Subcutaneous adipose tissue (tissue), 4 donors: ENCODE measurements around the gene NXN. TPM values are rescaled to one million over a fixed set of nuclear protein-coding genes. Genes with fewer than 3 reads are reported as not detected.

ENCODE experiments used
- CTCF ChIP-seq: fragments of 450-650 bp; IDR thresholded peaks from one replicate; pipeline ENCODE4 v1.5.1; 2016; ENCODE audit warnings: low read depth, mild to moderate bottlenecking, control low read depth, antibody characterized with exemption, moderate library complexity
- total RNA-seq, 4 donors: library from RNA; depleted of rRNA; stranded (reverse); fragments of >200 nt; gene quantifications; one replicate each; pipeline ENCODE4 v1.1.0, GENCODE V29; 2016

NXN gene
- total RNA-seq, 4 donors from 2014 or later: 2.9 to 24.3 (median 7.4) TPM

GRCh38 chr17:957856-958421 is 21.6 kb downstream of the NXN start:
- no peak for TF ChIP-seq CTCF

GRCh38 chr17:956905-957304 is 22.7 kb downstream of the NXN start:
- no peak for TF ChIP-seq CTCF

GRCh38 chr17:954431-955164 is 25.0 kb downstream of the NXN start:
- no peak for TF ChIP-seq CTCF

GRCh38 chr17:953767-954166 is 25.8 kb downstream of the NXN start:
- no peak for TF ChIP-seq CTCF

- no peak for TF ChIP-seq CTCF
Measured at GRCh38 chr17:951325-952132, 28.0 kb downstream of the NXN start.

GRCh38 chr17:949623-950303 is 29.8 kb downstream of the NXN start:
- TF ChIP-seq CTCF: no peak
